D721Med (cell line): Measurements from ENCODE around the gene MED15.
"Not testable (repeated sequence)": the region's sequence is repeated elsewhere in the genome, so short reads cannot be mapped to it uniquely, and the experiment has no call there.

Source experiments
- DNase-seq: peaks from one replicate; pipeline ENCODE4 v3.0.0; 2011; ENCODE audit warnings: low spot score; ENCODE audit not compliant: insufficient read length
- FAIRE-seq: peaks from 2 replicates; lab custom pipeline; 2011; peaks lifted over from hg19 to GRCh38; lab: Jason Lieb, UNC
- TF ChIP-seq, protein P1 (sequence below): IDR thresholded peaks from 2 replicates; pipeline ENCODE4 v1.5.1; 2012; ENCODE audit warnings: mild to moderate bottlenecking, control low read depth; ENCODE audit not compliant: insufficient read depth; ENCODE audit errors: missing control alignments

MED15 gene

DNA sequence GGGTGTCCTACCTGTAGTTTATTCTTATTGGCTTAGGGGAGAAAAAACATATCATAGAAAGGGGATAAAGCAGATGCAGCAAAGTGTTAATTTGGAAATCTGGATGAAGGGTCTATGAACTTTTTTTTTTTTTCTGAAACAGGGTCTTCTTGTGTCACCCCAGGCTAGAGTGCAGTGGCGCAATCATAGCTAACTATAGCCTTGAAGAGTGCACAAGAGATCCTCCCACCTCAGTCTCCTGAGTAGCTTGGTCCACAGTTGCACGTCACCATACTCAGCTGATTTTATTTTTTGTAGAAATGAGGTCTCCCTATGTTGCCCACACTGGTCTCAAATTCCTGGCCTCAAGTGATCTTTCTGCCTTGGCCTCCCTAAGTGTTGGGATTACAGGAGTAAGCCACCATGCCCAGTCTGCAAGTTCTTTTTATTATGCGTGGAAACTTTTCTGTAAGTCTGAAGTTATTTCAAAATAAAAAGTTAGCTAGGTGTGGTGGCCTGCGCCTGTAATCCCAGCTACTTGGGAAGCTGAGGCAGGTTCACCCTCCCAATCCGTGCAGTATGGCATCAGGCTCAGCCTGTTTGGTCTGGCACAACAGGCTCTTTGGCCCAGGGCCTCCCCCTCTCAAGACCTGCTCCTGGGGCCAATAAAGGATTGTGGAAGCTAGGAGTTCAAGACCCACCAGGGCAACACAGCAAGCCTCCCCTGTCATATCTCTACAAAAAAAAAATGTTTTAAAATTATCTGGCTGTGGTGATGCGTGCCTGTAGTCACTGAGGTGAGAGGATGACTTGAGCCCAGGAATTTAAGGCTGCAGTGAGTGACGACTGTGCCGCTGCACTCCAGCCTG, 111.9 kb downstream of the MED15 start:
- TF ChIP-seq, protein P1, sequence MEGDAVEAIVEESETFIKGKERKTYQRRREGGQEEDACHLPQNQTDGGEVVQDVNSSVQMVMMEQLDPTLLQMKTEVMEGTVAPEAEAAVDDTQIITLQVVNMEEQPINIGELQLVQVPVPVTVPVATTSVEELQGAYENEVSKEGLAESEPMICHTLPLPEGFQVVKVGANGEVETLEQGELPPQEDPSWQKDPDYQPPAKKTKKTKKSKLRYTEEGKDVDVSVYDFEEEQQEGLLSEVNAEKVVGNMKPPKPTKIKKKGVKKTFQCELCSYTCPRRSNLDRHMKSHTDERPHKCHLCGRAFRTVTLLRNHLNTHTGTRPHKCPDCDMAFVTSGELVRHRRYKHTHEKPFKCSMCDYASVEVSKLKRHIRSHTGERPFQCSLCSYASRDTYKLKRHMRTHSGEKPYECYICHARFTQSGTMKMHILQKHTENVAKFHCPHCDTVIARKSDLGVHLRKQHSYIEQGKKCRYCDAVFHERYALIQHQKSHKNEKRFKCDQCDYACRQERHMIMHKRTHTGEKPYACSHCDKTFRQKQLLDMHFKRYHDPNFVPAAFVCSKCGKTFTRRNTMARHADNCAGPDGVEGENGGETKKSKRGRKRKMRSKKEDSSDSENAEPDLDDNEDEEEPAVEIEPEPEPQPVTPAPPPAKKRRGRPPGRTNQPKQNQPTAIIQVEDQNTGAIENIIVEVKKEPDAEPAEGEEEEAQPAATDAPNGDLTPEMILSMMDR: no peak
- DNase-seq: no peak
- FAIRE-seq: no peak

DNA sequence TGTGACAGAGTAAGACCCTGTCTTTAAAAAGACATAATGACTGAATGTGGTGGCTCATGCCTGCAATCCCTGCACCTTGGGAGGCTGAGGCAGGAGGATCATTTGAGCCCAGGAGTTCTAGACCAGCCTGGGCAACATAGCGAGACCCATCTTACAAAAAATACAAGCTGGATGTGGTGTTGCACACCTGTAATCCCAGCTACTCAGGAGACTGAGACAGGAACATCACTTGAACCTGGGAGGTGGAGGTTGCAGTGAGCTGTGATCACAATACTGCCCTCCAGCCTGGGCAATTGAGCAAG, 112.4 kb downstream of the MED15 start:
- not testable (repeated sequence) for FAIRE-seq, DNase-seq

DNA sequence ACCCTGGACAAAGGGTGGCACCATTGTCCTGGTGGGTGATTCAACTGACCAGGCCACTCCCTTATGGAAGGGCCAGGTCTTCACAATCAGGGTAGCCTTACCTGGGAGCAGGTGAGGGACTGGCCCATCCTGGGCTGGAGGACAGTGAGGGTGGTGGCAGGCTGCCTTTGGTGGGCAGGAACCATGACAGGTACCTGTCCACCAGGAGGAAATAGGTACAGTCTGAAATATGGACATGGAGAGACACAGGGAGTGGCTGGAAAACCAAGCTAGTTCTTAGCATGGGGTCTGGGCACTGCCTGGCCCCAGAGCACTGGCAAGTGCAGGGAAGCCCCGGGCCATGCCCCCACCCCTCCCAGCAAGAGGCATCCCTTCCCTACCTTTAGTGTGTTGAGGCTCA, 113.8 kb downstream of the MED15 start:
- TF ChIP-seq, protein P1: no peak
- no peak for FAIRE-seq

DNA sequence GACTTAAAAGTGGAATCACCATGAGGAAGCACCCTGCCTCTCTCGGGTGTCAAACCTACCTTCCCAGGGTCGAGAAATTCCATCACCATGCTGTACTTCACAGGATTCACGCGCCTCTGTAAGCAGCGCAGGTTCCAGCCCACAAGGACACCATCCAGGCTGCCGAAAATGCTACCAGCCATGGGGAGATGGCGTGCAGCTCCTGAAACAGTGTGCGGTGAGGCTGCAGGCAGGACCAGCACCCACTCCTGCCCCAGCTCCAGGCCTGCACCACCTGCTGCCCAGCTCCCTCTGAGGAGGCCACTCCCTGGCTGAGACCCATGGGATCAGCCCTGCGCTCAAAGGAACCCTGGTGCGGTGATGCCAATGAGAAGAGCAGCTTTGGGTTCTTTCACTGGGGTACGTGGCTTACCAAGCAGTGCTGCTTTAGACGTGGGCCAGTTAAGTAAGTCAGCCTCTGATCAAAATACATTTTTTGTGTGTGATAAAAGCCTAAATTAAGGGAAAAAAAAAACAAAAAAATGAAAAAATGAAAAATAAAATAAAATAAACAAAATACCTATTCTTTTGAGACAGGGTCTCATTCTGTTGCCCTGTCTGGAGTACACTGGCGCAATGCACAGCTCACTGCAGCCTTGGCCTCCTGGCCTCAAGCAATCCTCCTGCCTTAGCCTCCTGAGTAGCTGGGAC, 115.4 kb downstream of the MED15 start:
- DNase-seq (no peak), FAIRE-seq (no peak)
- TF ChIP-seq, protein P1: no peak

More for the DNA sequence above, 113.8 kb downstream of the MED15 start:
- no peak for DNase-seq

DNA sequence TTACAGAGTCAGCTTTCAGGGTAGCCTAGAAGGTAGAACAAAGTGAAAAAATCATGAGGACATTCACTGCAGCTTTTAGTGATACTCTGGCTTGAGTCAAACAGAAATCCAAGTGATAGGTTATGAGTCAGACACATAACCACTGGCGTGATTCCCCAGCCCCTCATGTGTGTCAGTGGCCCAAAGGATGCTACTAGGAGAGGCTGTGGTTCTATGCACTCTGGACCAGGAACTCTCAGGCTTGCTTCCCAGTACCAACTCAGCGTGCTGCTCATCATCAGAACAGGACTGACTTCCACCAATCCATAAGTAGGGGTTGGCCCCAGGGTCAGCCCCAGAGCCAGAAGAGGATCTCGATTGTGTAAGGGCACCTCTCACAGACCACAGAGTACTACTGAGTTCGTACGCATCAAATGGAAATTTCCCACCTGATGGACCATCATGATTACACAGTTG, 116.8 kb downstream of the MED15 start:
- no peak for FAIRE-seq
- DNase-seq: no peak
- TF ChIP-seq, protein P1: no peak

DNA sequence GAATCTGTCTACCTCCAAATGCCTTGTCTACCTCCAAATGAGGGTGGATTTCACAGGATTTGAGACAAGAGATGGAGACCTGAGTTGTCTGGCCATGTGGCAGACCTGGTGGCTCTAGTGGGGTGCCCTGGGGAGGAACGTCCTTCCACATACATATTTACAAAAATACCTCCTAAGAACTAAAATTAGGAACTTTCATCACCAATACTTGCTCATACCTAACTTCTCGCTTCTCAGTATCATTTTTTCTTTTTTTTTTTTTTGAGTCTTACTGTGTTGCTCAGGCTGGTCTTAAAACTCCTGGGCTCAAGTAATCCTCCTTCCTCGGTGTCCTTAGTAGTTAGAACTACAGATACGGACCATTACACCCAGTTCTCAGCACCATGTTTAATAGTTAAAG, 117.9 kb downstream of the MED15 start:
- FAIRE-seq (no peak), DNase-seq (no peak)
- TF ChIP-seq, protein P1: no peak

DNA sequence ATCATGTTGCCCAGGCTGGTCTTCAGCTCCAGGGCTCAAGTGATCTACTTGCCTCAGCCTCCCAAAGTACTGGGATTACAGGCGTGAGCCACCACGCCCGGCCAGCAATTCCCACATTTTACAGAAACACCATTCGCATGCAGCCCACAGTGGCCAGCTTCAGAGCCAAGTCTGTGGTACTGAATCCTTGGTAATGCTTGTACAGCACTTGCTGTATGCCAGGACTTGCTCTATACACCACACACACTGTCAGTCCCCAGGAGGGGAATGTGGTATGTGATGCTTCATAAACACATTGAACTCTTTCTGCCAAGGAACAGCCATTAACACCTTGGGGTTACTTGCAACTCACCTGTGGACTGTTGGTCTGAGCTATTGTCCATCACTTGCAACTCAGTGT, 119.4 kb downstream of the MED15 start:
- FAIRE-seq (no peak), DNase-seq (no peak)
- TF ChIP-seq, protein P1: no peak
